Type B pancreatic cell (in vitro differentiated cells): ENCODE measurements around the gene CAPN12. TPM values are rescaled to one million over a fixed set of nuclear protein-coding genes. Genes with fewer than 3 reads are reported as not detected.
A peak's percentile ranks its signal among the peaks of the same experiment; 100 is the strongest.

Experiments used
- DNase-seq: peaks from one replicate; pipeline ENCODE4 v3.0.0; 2021; ENCODE audit warnings: mixed read lengths; ENCODE audit not compliant: unreplicated experiment; ENCODE audit errors: extremely low spot score
- H3K27ac Mint-ChIP-seq: 2 replicates; pipeline ENCODE4 v1.8.0; 2021; ENCODE audit warnings: mild to moderate bottlenecking, mixed read lengths
- H3K27me3 Mint-ChIP-seq: 2 replicates; pipeline ENCODE4 v1.8.0; 2021; ENCODE audit warnings: mixed read lengths
- H3K36me3 Mint-ChIP-seq: 2 replicates; pipeline ENCODE4 v1.8.0; 2021; ENCODE audit warnings: mixed read lengths
- H3K4me1 Mint-ChIP-seq: one replicate; pipeline ENCODE4 v1.8.0; 2021; ENCODE audit warnings: mixed read lengths; ENCODE audit not compliant: unreplicated experiment
- H3K4me3 Mint-ChIP-seq: 2 replicates; pipeline ENCODE4 v1.8.0; 2021; ENCODE audit warnings: mild to moderate bottlenecking, mixed read lengths
- H3K9me3 Mint-ChIP-seq: 2 replicates; pipeline ENCODE4 v1.8.0; 2021; ENCODE audit warnings: mixed read lengths
- CTCF ChIP-seq: fragments of 200-600 bp; sonication (generic); conservative IDR thresholded peaks from 2 replicates; pipeline ENCODE4 v1.5.0; 2021; ENCODE audit warnings: antibody characterized with exemption, mild to moderate bottlenecking
- total RNA-seq: library from RNA; stranded (reverse); gene quantifications from 2 replicates; pipeline ENCODE4 v1.2.1, GENCODE V29; 2021; ENCODE audit warnings: low replicate concordance

Gene CAPN12
- total RNA-seq, 1 donor from 2014 or later, result 3.0 TPM

- no peak for TF ChIP-seq CTCF
- Mint-ChIP-seq H3K36me3 (peaks cover 15% of the 10 kb centered on the region), H3K4me3 (no peak overlapping the region), H3K9me3 (no peaks in the 10 kb centered on the region), H3K27ac (no peak overlapping the region), H3K27me3 (no peaks in the 10 kb centered on the region), H3K4me1 (no peaks in the 10 kb centered on the region)
- no peak for DNase-seq
Observed at GRCh38 chr19:38708413-38709024, 35.8 kb downstream of the CAPN12 start.

- peaks cover 15% of the 10 kb centered on the region for H3K36me3 Mint-ChIP-seq
- H3K27me3 Mint-ChIP-seq, result no peaks in the 10 kb centered on the region
Observed at GRCh38 chr19:38707512-38708114, 36.7 kb downstream of the CAPN12 start.

GRCh38 chr19:38706792-38707511 lies 37.3 kb downstream of the CAPN12 start:
- no peak for TF ChIP-seq CTCF
- Mint-ChIP-seq H3K4me3 (no peak overlapping the region), H3K27me3 (no peaks in the 10 kb centered on the region), H3K27ac (peak overlapping the region; percentile 74), H3K36me3 (peaks cover 15% of the 10 kb centered on the region), H3K9me3 (no peaks in the 10 kb centered on the region), H3K4me1 (no peaks in the 10 kb centered on the region)
- no peak for DNase-seq

More at GRCh38 chr19:38707512-38708114, 36.7 kb downstream of the CAPN12 start:
- TF ChIP-seq CTCF, result no peak
- peak overlapping the region; percentile 9 for H3K27ac Mint-ChIP-seq
- no peak for DNase-seq
- no peaks in the 10 kb centered on the region for H3K4me1 Mint-ChIP-seq
- no peak overlapping the region for H3K4me3 Mint-ChIP-seq
- no peaks in the 10 kb centered on the region for H3K9me3 Mint-ChIP-seq

- Mint-ChIP-seq H3K4me3 (no peak overlapping the region), H3K36me3 (peaks cover 6% of the 10 kb centered on the region), H3K27me3 (no peaks in the 10 kb centered on the region), H3K4me1 (peaks cover 5% of the 10 kb centered on the region), H3K9me3 (no peaks in the 10 kb centered on the region), H3K27ac (peak overlapping the region; percentile 31)
- TF ChIP-seq CTCF, result no peak
- DNase-seq, result no peak
Observed at GRCh38 chr19:38705197-38706019, 38.9 kb downstream of the CAPN12 start.

- H3K9me3 Mint-ChIP-seq, result no peaks in the 10 kb centered on the region
- H3K27me3 Mint-ChIP-seq, result no peaks in the 10 kb centered on the region
- peaks cover 4% of the 10 kb centered on the region for H3K36me3 Mint-ChIP-seq
- no peak for TF ChIP-seq CTCF
- H3K4me1 Mint-ChIP-seq, result peaks cover 5% of the 10 kb centered on the region
- DNase-seq, result no peak
- peak overlapping the region; percentile 66 for H3K27ac Mint-ChIP-seq
- peak overlapping the region; percentile 11 for H3K4me3 Mint-ChIP-seq
Observed at GRCh38 chr19:38704488-38705026, 39.7 kb downstream of the CAPN12 start.
